Right forelimb (tissue), 1 donor: ENCODE results near the gene MOXD1.
"Not testable (repeated sequence)": the region's sequence is repeated elsewhere in the genome, so short reads cannot be mapped to it uniquely, and the experiment has no call there.

Experiments
- DNase-seq: peaks from one replicate; pipeline ENCODE4 v3.0.0-alpha.2; 2018

The MOXD1 gene

GRCh38 chr6:132351986-132352385, 49.3 kb downstream of the MOXD1 start:
- not testable (repeated sequence) for DNase-seq

GRCh38 chr6:132348231-132348630, 53.0 kb downstream of the MOXD1 start:
- DNase-seq, result no peak

GRCh38 chr6:132344811-132345210, 56.5 kb downstream of the MOXD1 start:
- no peak for DNase-seq

- DNase-seq, result no peak
Measured at GRCh38 chr6:132341646-132342045, 59.6 kb downstream of the MOXD1 start.

- no peak for DNase-seq
Measured at GRCh38 chr6:132334521-132334885, 66.8 kb downstream of the MOXD1 start.

- DNase-seq, result no peak
Measured at GRCh38 chr6:132333639-132334520, 67.4 kb downstream of the MOXD1 start.

- DNase-seq, result no peak
Measured at GRCh38 chr6:132330759-132331158, 70.5 kb downstream of the MOXD1 start.

- no peak for DNase-seq
Measured at GRCh38 chr6:132322398-132322797, 78.9 kb downstream of the MOXD1 start.

- DNase-seq, result no peak
Measured at GRCh38 chr6:132320007-132320406, 81.3 kb downstream of the MOXD1 start.

- no peak for DNase-seq
Measured at GRCh38 chr6:132316970-132317369, 84.3 kb downstream of the MOXD1 start.

GRCh38 chr6:132314432-132314831, 86.8 kb downstream of the MOXD1 start:
- no peak for DNase-seq

- no peak for DNase-seq
Measured at GRCh38 chr6:132310921-132311320, 90.4 kb downstream of the MOXD1 start.

GRCh38 chr6:132310151-132310550, 91.1 kb downstream of the MOXD1 start:
- DNase-seq, result not testable (repeated sequence)

GRCh38 chr6:132304891-132305305, 96.4 kb downstream of the MOXD1 start:
- no peak for DNase-seq

- no peak for DNase-seq
Measured at GRCh38 chr6:132300323-132300949, 100.8 kb downstream of the MOXD1 start.

GRCh38 chr6:132298344-132298949, 102.8 kb downstream of the MOXD1 start:
- no peak for DNase-seq

GRCh38 chr6:132289756-132290155, 111.5 kb downstream of the MOXD1 start:
- no peak for DNase-seq

GRCh38 chr6:132287101-132287500, 114.2 kb downstream of the MOXD1 start:
- DNase-seq, result no peak

- DNase-seq, result no peak
Measured at GRCh38 chr6:132286298-132287019, 114.8 kb downstream of the MOXD1 start.

- no peak for DNase-seq
Measured at GRCh38 chr6:132285004-132285780, 116.1 kb downstream of the MOXD1 start.

GRCh38 chr6:132282696-132283095, 118.6 kb downstream of the MOXD1 start:
- DNase-seq, result no peak

- DNase-seq, result no peak
Measured at GRCh38 chr6:132280436-132280835, 120.8 kb downstream of the MOXD1 start.
